ENCODE results near the gene GNAQ. TPM values are rescaled to one million over a fixed set of nuclear protein-coding genes. Genes with fewer than 3 reads are reported as not detected.
"Not testable (repeated sequence)": the region's sequence is repeated elsewhere in the genome, so short reads cannot be mapped to it uniquely, and the experiment has no call there.

The GNAQ gene
- total RNA-seq, 1 donor from 2014 or later, result 33.3 TPM

- DNase-seq (ENCODE audit: low read depth in 2 of 2), result peak in 1 of 2 donors; percentile 32
These were observed 323.4 kb downstream of the GNAQ start for GRCh38 chr9:77708064-77708815.

- peak; percentile 96 to 99 for DNase-seq (ENCODE audit: low read depth in 2 of 2)
These were observed 324.1 kb downstream of the GNAQ start for GRCh38 chr9:77707383-77708063.

- DNase-seq (ENCODE audit: low read depth in 2 of 2), result no peak
These were observed 326.0 kb downstream of the GNAQ start for GRCh38 chr9:77705636-77706035.

GRCh38 chr9:77702521-77703390 lies 328.9 kb downstream of the GNAQ start:
- not testable (repeated sequence) for DNase-seq (ENCODE audit: low read depth in 2 of 2)

GRCh38 chr9:77697238-77697984 lies 334.2 kb downstream of the GNAQ start:
- DNase-seq (ENCODE audit: low read depth in 2 of 2), result no peak

- not testable (repeated sequence) for DNase-seq (ENCODE audit: low read depth in 2 of 2)
These were observed 340.9 kb downstream of the GNAQ start for GRCh38 chr9:77690723-77691122.

GRCh38 chr9:77690119-77690518 lies 341.5 kb downstream of the GNAQ start:
- DNase-seq (ENCODE audit: low read depth in 2 of 2), result not testable (repeated sequence)

GRCh38 chr9:77687737-77688136 lies 343.9 kb downstream of the GNAQ start:
- DNase-seq (ENCODE audit: low read depth in 2 of 2), result not testable (repeated sequence)

- no peak for DNase-seq (ENCODE audit: low read depth in 2 of 2)
These were observed 351.0 kb downstream of the GNAQ start for GRCh38 chr9:77680581-77680980.

- no peak for DNase-seq (ENCODE audit: low read depth in 2 of 2)
These were observed 351.8 kb downstream of the GNAQ start for GRCh38 chr9:77679661-77680368.

GRCh38 chr9:77679088-77679487 lies 352.5 kb downstream of the GNAQ start:
- DNase-seq (ENCODE audit: low read depth in 2 of 2), result peak in 1 of 2 donors; percentile 37

- DNase-seq (ENCODE audit: low read depth in 2 of 2), result no peak
These were observed 353.6 kb downstream of the GNAQ start for GRCh38 chr9:77677957-77678535.

- DNase-seq (ENCODE audit: low read depth in 2 of 2), result no peak
These were observed 354.2 kb downstream of the GNAQ start for GRCh38 chr9:77677397-77677796.

GRCh38 chr9:77673941-77674791 lies 357.4 kb downstream of the GNAQ start:
- DNase-seq (ENCODE audit: low read depth in 2 of 2), result peak in 1 of 2 donors; percentile 15

- DNase-seq (ENCODE audit: low read depth in 2 of 2), result no peak
These were observed 359.4 kb downstream of the GNAQ start for GRCh38 chr9:77672183-77672582.

- no peak for DNase-seq (ENCODE audit: low read depth in 2 of 2)
These were observed 364.5 kb downstream of the GNAQ start for GRCh38 chr9:77667151-77667550.

Measured in lung microvascular endothelial cell (primary cell).